Measurements from ENCODE around the gene REG3G. TPM values are rescaled to one million over a fixed set of nuclear protein-coding genes. Genes with fewer than 3 reads are reported as not detected.

The REG3G gene
- total RNA-seq, 4 donors from 2014 or later = not detected

DNA sequence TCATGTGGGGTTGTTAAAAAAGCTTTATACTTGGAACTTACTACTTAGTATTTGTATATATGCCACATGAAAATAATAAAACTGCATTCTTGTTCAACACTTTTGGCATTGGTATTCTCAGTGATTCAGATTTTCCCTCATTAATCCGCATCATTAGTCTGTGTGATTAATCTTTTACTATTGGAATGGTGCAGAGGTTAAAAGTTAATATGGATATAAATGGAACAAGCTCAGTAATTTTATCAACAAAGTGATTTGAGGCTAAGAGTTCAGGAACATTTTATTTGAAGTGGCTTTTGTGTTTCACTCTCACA is 45.4 kb upstream of the REG3G start:
- intact Hi-C loops (cut with DNase I) = no loop called here
- H3K27ac ChIP-seq = no peak overlapping the region
- no peak overlapping the region for H3K4me3 ChIP-seq
- H3K36me3 ChIP-seq = no peaks in the 10 kb centered on the region
- no peak for TF ChIP-seq POLR2A (IDR thresholded peaks at IDR 0.05)
- TF ChIP-seq, protein P1, sequence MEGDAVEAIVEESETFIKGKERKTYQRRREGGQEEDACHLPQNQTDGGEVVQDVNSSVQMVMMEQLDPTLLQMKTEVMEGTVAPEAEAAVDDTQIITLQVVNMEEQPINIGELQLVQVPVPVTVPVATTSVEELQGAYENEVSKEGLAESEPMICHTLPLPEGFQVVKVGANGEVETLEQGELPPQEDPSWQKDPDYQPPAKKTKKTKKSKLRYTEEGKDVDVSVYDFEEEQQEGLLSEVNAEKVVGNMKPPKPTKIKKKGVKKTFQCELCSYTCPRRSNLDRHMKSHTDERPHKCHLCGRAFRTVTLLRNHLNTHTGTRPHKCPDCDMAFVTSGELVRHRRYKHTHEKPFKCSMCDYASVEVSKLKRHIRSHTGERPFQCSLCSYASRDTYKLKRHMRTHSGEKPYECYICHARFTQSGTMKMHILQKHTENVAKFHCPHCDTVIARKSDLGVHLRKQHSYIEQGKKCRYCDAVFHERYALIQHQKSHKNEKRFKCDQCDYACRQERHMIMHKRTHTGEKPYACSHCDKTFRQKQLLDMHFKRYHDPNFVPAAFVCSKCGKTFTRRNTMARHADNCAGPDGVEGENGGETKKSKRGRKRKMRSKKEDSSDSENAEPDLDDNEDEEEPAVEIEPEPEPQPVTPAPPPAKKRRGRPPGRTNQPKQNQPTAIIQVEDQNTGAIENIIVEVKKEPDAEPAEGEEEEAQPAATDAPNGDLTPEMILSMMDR (IDR thresholded peaks at IDR 0.05) = no peak
- WGBS, 2 donors = 41 to 53% methylated on average over 1 of the region's 1 CpG
- H3K27me3 ChIP-seq = no peaks in the 10 kb centered on the region
- H3K4me1 ChIP-seq = no peaks in the 10 kb centered on the region
- no peak for DNase-seq
- no peaks in the 10 kb centered on the region for H3K9me3 ChIP-seq

DNA sequence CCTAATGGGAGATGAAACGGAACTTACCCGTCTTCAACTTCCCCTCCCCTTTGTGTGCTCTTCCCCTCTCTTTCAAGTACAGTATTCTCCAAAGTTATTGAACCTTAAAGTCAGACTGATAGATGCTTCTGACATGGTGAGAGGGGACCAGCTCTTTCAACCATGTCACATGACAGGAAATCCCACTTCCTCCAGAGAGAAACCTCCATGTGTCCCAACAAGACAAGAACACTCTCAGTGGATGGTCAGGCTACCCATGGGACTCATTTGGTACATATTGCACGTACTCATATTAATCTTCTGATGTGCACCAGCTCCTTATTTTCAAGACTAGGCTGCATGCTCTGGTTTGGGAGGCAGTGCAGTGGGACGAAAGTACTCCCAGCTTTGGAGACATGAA is 44.6 kb upstream of the REG3G start:
- no peaks in the 10 kb centered on the region for H3K36me3 ChIP-seq
- TF ChIP-seq, protein P1 (IDR thresholded peaks at IDR 0.05) = no peak
- TF ChIP-seq POLR2A (IDR thresholded peaks at IDR 0.05) = no peak
- intact Hi-C loops (cut with DNase I) = no loop called here
- no peak overlapping the region for H3K4me3 ChIP-seq
- H3K27me3 ChIP-seq = no peaks in the 10 kb centered on the region
- no peak overlapping the region for H3K27ac ChIP-seq
- DNase-seq = no peak
- H3K4me1 ChIP-seq = no peaks in the 10 kb centered on the region
- H3K9me3 ChIP-seq = no peaks in the 10 kb centered on the region
- WGBS, 2 donors = 36 to 62% methylated on average over 4 of the region's 4 CpGs

DNA sequence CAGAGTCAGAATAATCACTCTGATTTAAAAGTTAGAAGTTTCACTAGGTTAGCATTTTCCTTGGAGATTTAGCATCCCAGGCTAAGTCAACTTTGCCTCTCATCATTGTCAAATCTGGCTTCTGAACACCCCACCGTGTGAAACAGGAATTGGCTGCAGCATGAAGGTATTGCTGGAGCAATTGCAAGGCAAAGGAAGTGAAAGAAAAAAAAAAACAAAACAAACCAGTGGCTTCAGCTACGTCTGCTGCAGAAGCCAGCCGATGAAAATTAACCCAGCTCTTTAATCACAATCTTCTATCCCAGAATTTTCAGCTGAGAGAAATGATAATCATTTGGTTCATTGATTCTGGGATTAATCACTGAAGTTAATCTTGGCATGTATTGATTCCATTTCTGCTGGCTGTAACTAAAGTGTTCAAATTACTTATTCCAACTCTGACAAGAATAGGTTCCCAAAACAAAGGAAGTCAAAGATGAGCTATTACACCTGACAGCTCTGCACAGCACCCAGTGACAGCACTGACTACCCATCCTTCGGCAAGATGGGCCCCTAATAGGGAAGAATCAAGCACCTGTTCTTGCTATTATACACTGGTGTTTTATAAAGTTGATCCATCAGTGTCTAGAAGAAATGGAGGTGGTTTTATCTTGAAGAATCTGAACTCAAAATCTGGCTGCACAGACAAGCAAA is 42.7 kb upstream of the REG3G start:
- 37 to 45% methylated on average over 4 of the region's 4 CpGs for WGBS, 2 donors
- Histone ChIP-seq H3K4me1 (no peaks in the 10 kb centered on the region), H3K36me3 (no peaks in the 10 kb centered on the region), H3K9me3 (no peaks in the 10 kb centered on the region), H3K4me3 (no peak overlapping the region), H3K27me3 (no peaks in the 10 kb centered on the region), H3K27ac (no peak overlapping the region)
- DNase-seq = no peak
- intact Hi-C loops (cut with DNase I) = no loop called here
- no peak for TF ChIP-seq POLR2A (IDR thresholded peaks at IDR 0.05)
- TF ChIP-seq, protein P1 (IDR thresholded peaks at IDR 0.05) = no peak

DNA sequence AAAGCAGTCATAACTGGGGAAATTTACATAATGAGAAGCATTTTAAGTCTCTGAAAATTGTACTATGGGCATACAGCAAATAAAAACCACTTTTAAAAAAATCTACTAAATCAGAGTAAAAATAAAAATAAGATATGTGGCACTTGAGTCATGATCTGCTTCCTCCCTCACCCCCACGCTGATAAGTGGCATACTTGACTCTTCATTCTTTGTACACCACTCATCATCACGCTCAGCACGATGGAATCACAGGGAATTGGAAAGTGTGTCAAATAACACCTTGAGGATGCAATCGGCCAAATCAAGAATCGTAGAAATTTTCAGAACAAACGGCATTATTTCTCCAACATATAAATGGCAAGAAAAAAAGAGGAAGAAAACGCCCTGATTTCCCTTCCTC is 41.1 kb upstream of the REG3G start:
- intact Hi-C loops (cut with DNase I) = no loop called here

DNA sequence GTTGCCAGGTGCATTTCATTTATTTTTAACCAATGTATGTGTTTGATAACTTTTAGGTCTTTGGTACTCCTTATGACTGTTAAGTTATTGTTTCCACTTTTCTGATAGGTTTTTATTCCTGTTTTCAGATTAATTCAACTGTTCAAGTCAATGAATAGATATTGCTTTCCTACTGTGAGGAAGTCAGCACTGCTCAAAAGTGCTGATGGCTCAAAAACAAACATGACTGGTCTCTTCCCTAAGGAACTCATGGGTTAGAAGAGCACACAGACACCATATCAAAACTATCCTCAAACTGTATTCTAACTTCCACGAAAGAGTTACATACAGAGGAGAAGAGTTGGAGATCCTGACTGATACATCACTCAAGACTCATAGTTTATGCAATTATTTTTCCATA is 39.9 kb upstream of the REG3G start:
- H3K9me3 ChIP-seq = no peaks in the 10 kb centered on the region
- intact Hi-C loops (cut with DNase I) = no loop called here
- no peaks in the 10 kb centered on the region for H3K27me3 ChIP-seq
- H3K4me1 ChIP-seq = no peaks in the 10 kb centered on the region
- H3K27ac ChIP-seq = no peak overlapping the region
- no peaks in the 10 kb centered on the region for H3K36me3 ChIP-seq
- no peak for DNase-seq
- no peak overlapping the region for H3K4me3 ChIP-seq
- TF ChIP-seq, protein P1 (IDR thresholded peaks at IDR 0.05) = no peak
- no peak for TF ChIP-seq POLR2A (IDR thresholded peaks at IDR 0.05)
- WGBS, 2 donors = 27 to 68% methylated on average over 1 of the region's 1 CpG

More for the DNA sequence above, 41.1 kb upstream of the REG3G start:
- TF ChIP-seq, protein P1 (IDR thresholded peaks at IDR 0.05) = no peak
- no peak for TF ChIP-seq POLR2A (IDR thresholded peaks at IDR 0.05)
- Histone ChIP-seq H3K4me1 (no peaks in the 10 kb centered on the region), H3K27me3 (no peaks in the 10 kb centered on the region), H3K4me3 (no peak overlapping the region), H3K36me3 (no peaks in the 10 kb centered on the region), H3K27ac (no peak overlapping the region), H3K9me3 (no peaks in the 10 kb centered on the region)
- WGBS, 2 donors = 79 to 82% methylated on average over 7 of the region's 7 CpGs
- no peak for DNase-seq
